ENCODE measurements around the gene MMP7.
A peak's percentile ranks its signal among the peaks of the same experiment; 100 is the strongest.
"Not testable (repeated sequence)": the region's sequence is repeated elsewhere in the genome, so short reads cannot be mapped to it uniquely, and the experiment has no call there.

The MMP7 gene

GRCh38 chr11:102534261-102534872 is 3.8 kb upstream of the MMP7 start:
- no peak for DNase-seq

GRCh38 chr11:102528618-102529017 is 1.9 kb downstream of the MMP7 start:
- no peak for DNase-seq

- no peak for DNase-seq
Observed at GRCh38 chr11:102527684-102528083, 2.9 kb downstream of the MMP7 start.

GRCh38 chr11:102527041-102527440 is 3.5 kb downstream of the MMP7 start:
- no peak for DNase-seq

GRCh38 chr11:102523887-102524286 is 6.7 kb downstream of the MMP7 start:
- no peak for DNase-seq

GRCh38 chr11:102523189-102523570 is 7.4 kb downstream of the MMP7 start:
- peak; percentile 27 for DNase-seq

GRCh38 chr11:102522312-102523188 is 8.0 kb downstream of the MMP7 start:
- DNase-seq: peak; percentile 4

GRCh38 chr11:102521121-102521520 is 9.4 kb downstream of the MMP7 start:
- no peak for DNase-seq

GRCh38 chr11:102520514-102520913 is 10.0 kb downstream of the MMP7 start:
- DNase-seq: no peak

- DNase-seq: peak; percentile 31
Observed at GRCh38 chr11:102518296-102519094, 12.1 kb downstream of the MMP7 start.

- DNase-seq: no peak
Observed at GRCh38 chr11:102517670-102518069, 12.9 kb downstream of the MMP7 start.

- DNase-seq: no peak
Observed at GRCh38 chr11:102516179-102516578, 14.4 kb downstream of the MMP7 start.

GRCh38 chr11:102513869-102514268 is 16.7 kb downstream of the MMP7 start:
- peak; percentile 8 for DNase-seq

GRCh38 chr11:102510439-102511135 is 20.0 kb downstream of the MMP7 start:
- no peak for DNase-seq

GRCh38 chr11:102502831-102503230 is 27.7 kb downstream of the MMP7 start:
- not testable (repeated sequence) for DNase-seq

GRCh38 chr11:102500829-102501228 is 29.7 kb downstream of the MMP7 start:
- no peak for DNase-seq

GRCh38 chr11:102499931-102500330 is 30.6 kb downstream of the MMP7 start:
- DNase-seq: no peak

GRCh38 chr11:102499151-102499550 is 31.4 kb downstream of the MMP7 start:
- no peak for DNase-seq

- DNase-seq: no peak
Observed at GRCh38 chr11:102497061-102497460, 33.5 kb downstream of the MMP7 start.

GRCh38 chr11:102495161-102496042 is 35.1 kb downstream of the MMP7 start:
- DNase-seq: peak; percentile 72

GRCh38 chr11:102494216-102494615 is 36.3 kb downstream of the MMP7 start:
- no peak for DNase-seq

- DNase-seq: no peak
Observed at GRCh38 chr11:102493524-102493923, 37.0 kb downstream of the MMP7 start.
